Measurements from ENCODE around the gene PIK3R5.

DNA sequence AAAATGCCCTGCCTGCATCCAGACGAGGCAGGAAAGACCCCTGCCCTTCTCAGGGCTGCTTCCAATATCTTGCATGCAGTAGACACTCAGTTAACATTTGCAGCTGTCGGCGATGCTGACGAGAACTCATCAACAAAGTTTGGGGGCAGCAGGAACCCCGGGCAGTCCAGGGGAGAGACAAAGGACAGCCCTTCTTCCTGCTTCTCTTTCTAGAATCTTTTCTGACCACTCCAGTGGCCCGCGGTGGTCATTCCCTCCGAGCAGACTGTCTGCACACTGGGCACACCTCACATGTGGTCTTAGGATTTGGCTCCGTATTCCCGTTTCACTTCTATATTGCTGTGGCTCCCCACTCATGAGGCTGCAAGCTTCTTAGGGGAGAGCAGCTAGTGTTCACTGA is 135.4 kb downstream of the PIK3R5 start:
- TF ChIP-seq, protein P1, sequence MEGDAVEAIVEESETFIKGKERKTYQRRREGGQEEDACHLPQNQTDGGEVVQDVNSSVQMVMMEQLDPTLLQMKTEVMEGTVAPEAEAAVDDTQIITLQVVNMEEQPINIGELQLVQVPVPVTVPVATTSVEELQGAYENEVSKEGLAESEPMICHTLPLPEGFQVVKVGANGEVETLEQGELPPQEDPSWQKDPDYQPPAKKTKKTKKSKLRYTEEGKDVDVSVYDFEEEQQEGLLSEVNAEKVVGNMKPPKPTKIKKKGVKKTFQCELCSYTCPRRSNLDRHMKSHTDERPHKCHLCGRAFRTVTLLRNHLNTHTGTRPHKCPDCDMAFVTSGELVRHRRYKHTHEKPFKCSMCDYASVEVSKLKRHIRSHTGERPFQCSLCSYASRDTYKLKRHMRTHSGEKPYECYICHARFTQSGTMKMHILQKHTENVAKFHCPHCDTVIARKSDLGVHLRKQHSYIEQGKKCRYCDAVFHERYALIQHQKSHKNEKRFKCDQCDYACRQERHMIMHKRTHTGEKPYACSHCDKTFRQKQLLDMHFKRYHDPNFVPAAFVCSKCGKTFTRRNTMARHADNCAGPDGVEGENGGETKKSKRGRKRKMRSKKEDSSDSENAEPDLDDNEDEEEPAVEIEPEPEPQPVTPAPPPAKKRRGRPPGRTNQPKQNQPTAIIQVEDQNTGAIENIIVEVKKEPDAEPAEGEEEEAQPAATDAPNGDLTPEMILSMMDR (conservative IDR thresholded peaks at IDR 0.05; ENCODE audit: low read length): no peak
- TF ChIP-seq EZH2phosphoT487 (IDR thresholded peaks at IDR 0.05; ENCODE audit: borderline replicate concordance, low read depth, low read length): no peak

Measured in OCI-LY7 (cell line).